ENCODE measurements around the gene METTL9. TPM values are rescaled to one million over a fixed set of nuclear protein-coding genes. Genes with fewer than 3 reads are reported as not detected.
"Not testable (repeated sequence)": the region's sequence is repeated elsewhere in the genome, so short reads cannot be mapped to it uniquely, and the experiment has no call there.

The METTL9 gene
- polyA plus RNA-seq, 3 donors = 181 to 400 (median 373) TPM

GRCh38 chr16:21584817-21585216 lies 14.6 kb upstream of the METTL9 start:
- Mint-ChIP-seq H3K27ac (peak overlapping the region in 1 of 7 donors; percentile 61), H3K36me3 (no peaks in the 10 kb centered on the region), H3K27me3 (ENCODE audit: low read depth in 3 of 3) (peaks cover 0 to 3% (median under 1%) of the 10 kb centered on the region in 3 donors), H3K4me3 (no peak overlapping the region), H3K9me3 (peaks cover 0 to 3% (median 0%) of the 10 kb centered on the region in 7 donors), H3K4me1 (peaks cover 41% of the 10 kb centered on the region)
- no peaks in the 10 kb centered on the region for H4K20me1 ChIP-seq (ENCODE audit: insufficient read depth, low read length)
- no peak for TF ChIP-seq CTCF (IDR thresholded peaks at IDR 0.05)
- H3K4me1 ChIP-seq (ENCODE audit: control insufficient read depth in 1 of 2, insufficient read depth in 2 of 2, low read length in 2 of 2) = peaks cover 33 to 41% of the 10 kb centered on the region in 2 donors
- no peak for DNase-seq
- peaks cover 29% of the 10 kb centered on the region for H3K79me2 ChIP-seq (ENCODE audit: insufficient read depth, low read length)
- no peaks in the 10 kb centered on the region for H3K27me3 ChIP-seq (ENCODE audit: control insufficient read depth in 2 of 2, insufficient read depth in 2 of 2, low read length in 2 of 2)
- H3K27ac ChIP-seq (ENCODE audit: low read depth in 1 of 2, low read length in 2 of 2) = no peak overlapping the region
- no peak overlapping the region for H3K4me2 ChIP-seq (replicated peaks; ENCODE audit: extremely low read depth, low read length, poor library complexity, severe bottlenecking)
- intact Hi-C loops (cut with micrococcal nuclease) = loop anchor here (2.0 to 5.0 kb wide), 5 partner anchors 42 to 124 kb away; no protein-coding TSS in a partner anchor
- no peaks in the 10 kb centered on the region for H3K9me3 ChIP-seq (replicated peaks in 1 of 2; ENCODE audit: control insufficient read depth in 1 of 2, insufficient read depth in 1 of 2, low read length in 2 of 2)
- no peak overlapping the region for H3K4me3 ChIP-seq (replicated peaks in 1 of 3; ENCODE audit: low read depth in 2 of 3, low read length in 3 of 3)
- H3K36me3 ChIP-seq (replicated peaks in 1 of 2; ENCODE audit: control insufficient read depth in 1 of 2, insufficient read depth in 2 of 2, low read length in 2 of 2) = no peaks in the 10 kb centered on the region
- 100% methylated on average over 3 of the region's 8 CpGs for WGBS (ENCODE audit: insufficient coverage)
- no peak overlapping the region for H3K9ac ChIP-seq (ENCODE audit: insufficient read depth, low read length, poor library complexity, severe bottlenecking)
- H2AFZ ChIP-seq (ENCODE audit: insufficient read depth, low read depth, low read length, poor library complexity, severe bottlenecking) = no peak overlapping the region

GRCh38 chr16:21588593-21588992 lies 10.8 kb upstream of the METTL9 start:
- H3K9me3 Mint-ChIP-seq; DNase-seq; H3K27me3 Mint-ChIP-seq (ENCODE audit: low read depth in 3 of 3); H3K36me3 ChIP-seq (replicated peaks in 1 of 2; ENCODE audit: control insufficient read depth in 1 of 2, insufficient read depth in 2 of 2, low read length in 2 of 2); H3K36me3 Mint-ChIP-seq; H3K9me3 ChIP-seq (replicated peaks in 1 of 2; ENCODE audit: control insufficient read depth in 1 of 2, insufficient read depth in 1 of 2, low read length in 2 of 2); H4K20me1 ChIP-seq (ENCODE audit: insufficient read depth, low read length); H2AFZ ChIP-seq (ENCODE audit: insufficient read depth, low read depth, low read length, poor library complexity, severe bottlenecking); H3K27me3 ChIP-seq (ENCODE audit: control insufficient read depth in 2 of 2, insufficient read depth in 2 of 2, low read length in 2 of 2): not testable (repeated sequence)
- Mint-ChIP-seq H3K4me3 (peak overlapping the region in 1 of 2 donors; percentile 63), H3K4me1 (peaks cover 69% of the 10 kb centered on the region), H3K27ac (peak overlapping the region; percentile 84 to 96 (median 94))
- peaks cover 40% of the 10 kb centered on the region for H3K79me2 ChIP-seq (ENCODE audit: insufficient read depth, low read length)
- H3K4me1 ChIP-seq (ENCODE audit: control insufficient read depth in 1 of 2, insufficient read depth in 2 of 2, low read length in 2 of 2) = peaks cover 68 to 78% of the 10 kb centered on the region in 2 donors
- H3K4me2 ChIP-seq (replicated peaks; ENCODE audit: extremely low read depth, low read length, poor library complexity, severe bottlenecking) = peak overlapping the region; percentile 63
- 84% methylated on average over 4 of the region's 5 CpGs for WGBS (ENCODE audit: insufficient coverage)
- H3K9ac ChIP-seq (ENCODE audit: insufficient read depth, low read length, poor library complexity, severe bottlenecking) = peak overlapping the region; percentile 4
- H3K4me3 ChIP-seq (replicated peaks in 1 of 3; ENCODE audit: low read depth in 2 of 3, low read length in 3 of 3) = peak overlapping the region in 1 of 3 experiments; percentile 53
- intact Hi-C loops (cut with micrococcal nuclease) = loop anchor here in 1 of 2 donors (5.0 kb wide), 1 partner anchor 39 kb away; no protein-coding TSS in a partner anchor
- H3K27ac ChIP-seq (ENCODE audit: low read depth in 1 of 2, low read length in 2 of 2) = peak overlapping the region; percentile 64 to 84

Measured in CD14-positive monocyte (primary cell).